ENCODE data around the gene NLE1. TPM values are rescaled to one million over a fixed set of nuclear protein-coding genes. Genes with fewer than 3 reads are reported as not detected.
"Not testable (repeated sequence)": the region's sequence is repeated elsewhere in the genome, so short reads cannot be mapped to it uniquely, and the experiment has no call there.

Gene NLE1
- total and polyA plus RNA-seq, 4 donors: 4.5 to 10.4 (median 5.8) TPM

GRCh38 chr17:35179379-35179778 lies 37.3 kb upstream of the NLE1 start:
- H3K27me3 ChIP-seq (ENCODE audit: control insufficient read depth in 1 of 2, insufficient read depth in 2 of 2, low read length in 1 of 2); H3K27ac ChIP-seq (ENCODE audit: low read depth in 1 of 2, low read length in 2 of 2); H3K9me3 ChIP-seq (ENCODE audit: control insufficient read depth, low read length); ATAC-seq (ENCODE audit: low FRiP score); intact Hi-C loops (cut with DNase I); H3K4me3 ChIP-seq (ENCODE audit: low read length in 2 of 2); H3K4me1 ChIP-seq (ENCODE audit: control insufficient read depth in 1 of 2, insufficient read depth in 2 of 2, low read length in 2 of 2); DNase-seq; H3K36me3 ChIP-seq (ENCODE audit: control insufficient read depth in 1 of 2, insufficient read depth in 2 of 2, low read length in 1 of 2): not testable (repeated sequence)
- WGBS, 2 donors: 87 to 89% methylated on average over 5 of the region's 5 CpGs

GRCh38 chr17:35176897-35177296 lies 34.8 kb upstream of the NLE1 start:
- Histone ChIP-seq H3K4me1 (ENCODE audit: control insufficient read depth in 1 of 2, insufficient read depth in 2 of 2, low read length in 2 of 2) (no peaks in the 10 kb centered on the region), H3K4me3 (ENCODE audit: low read length in 2 of 2) (no peak overlapping the region), H3K27ac (ENCODE audit: low read depth in 1 of 2, low read length in 2 of 2) (no peak overlapping the region), H3K36me3 (ENCODE audit: control insufficient read depth in 1 of 2, insufficient read depth in 2 of 2, low read length in 1 of 2) (no peaks in the 10 kb centered on the region), H3K9me3 (ENCODE audit: control insufficient read depth, low read length) (no peaks in the 10 kb centered on the region), H3K27me3 (ENCODE audit: control insufficient read depth in 1 of 2, insufficient read depth in 2 of 2, low read length in 1 of 2) (no peaks in the 10 kb centered on the region)
- intact Hi-C loops (cut with DNase I): no loop called here
- no peak for ATAC-seq (ENCODE audit: low FRiP score)
- DNase-seq: no peak
- 64 to 67% methylated on average over 8 of the region's 8 CpGs for WGBS, 2 donors

GRCh38 chr17:35175638-35176415 lies 33.7 kb upstream of the NLE1 start:
- Histone ChIP-seq H3K9me3 (ENCODE audit: control insufficient read depth, low read length) (no peaks in the 10 kb centered on the region), H3K4me3 (ENCODE audit: low read length in 2 of 2) (no peak overlapping the region), H3K4me1 (ENCODE audit: control insufficient read depth in 1 of 2, insufficient read depth in 2 of 2, low read length in 2 of 2) (no peaks in the 10 kb centered on the region), H3K27ac (ENCODE audit: low read depth in 1 of 2, low read length in 2 of 2) (no peak overlapping the region), H3K36me3 (ENCODE audit: control insufficient read depth in 1 of 2, insufficient read depth in 2 of 2, low read length in 1 of 2) (no peaks in the 10 kb centered on the region), H3K27me3 (ENCODE audit: control insufficient read depth in 1 of 2, insufficient read depth in 2 of 2, low read length in 1 of 2) (no peaks in the 10 kb centered on the region)
- WGBS, 2 donors: 78 to 80% methylated on average over 9 of the region's 9 CpGs
- ATAC-seq (ENCODE audit: low FRiP score): no peak
- intact Hi-C loops (cut with DNase I): no loop called here
- no peak for DNase-seq

- Histone ChIP-seq H3K36me3 (ENCODE audit: control insufficient read depth in 1 of 2, insufficient read depth in 2 of 2, low read length in 1 of 2) (no peaks in the 10 kb centered on the region), H3K4me3 (ENCODE audit: low read length in 2 of 2) (no peak overlapping the region), H3K27ac (ENCODE audit: low read depth in 1 of 2, low read length in 2 of 2) (no peak overlapping the region), H3K4me1 (ENCODE audit: control insufficient read depth in 1 of 2, insufficient read depth in 2 of 2, low read length in 2 of 2) (no peaks in the 10 kb centered on the region), H3K9me3 (ENCODE audit: control insufficient read depth, low read length) (no peaks in the 10 kb centered on the region), H3K27me3 (ENCODE audit: control insufficient read depth in 1 of 2, insufficient read depth in 2 of 2, low read length in 1 of 2) (no peaks in the 10 kb centered on the region)
- DNase-seq (no peak), ATAC-seq (ENCODE audit: low FRiP score) (no peak)
- intact Hi-C loops (cut with DNase I): loop anchor here (5.0 kb wide), 2 partner anchors 362 to 367 kb away; partner anchors contain the start of gene SLFN12L (in 1 of the 2)
- WGBS, 2 donors: 83 to 86% methylated on average over 2 of the region's 2 CpGs
Observed at GRCh38 chr17:35174835-35175334, 32.8 kb upstream of the NLE1 start.

- not testable (repeated sequence) for H3K4me3 ChIP-seq (ENCODE audit: low read length in 2 of 2); ATAC-seq (ENCODE audit: low FRiP score); H3K27me3 ChIP-seq (ENCODE audit: control insufficient read depth in 1 of 2, insufficient read depth in 2 of 2, low read length in 1 of 2); H3K27ac ChIP-seq (ENCODE audit: low read depth in 1 of 2, low read length in 2 of 2); H3K36me3 ChIP-seq (ENCODE audit: control insufficient read depth in 1 of 2, insufficient read depth in 2 of 2, low read length in 1 of 2); H3K9me3 ChIP-seq (ENCODE audit: control insufficient read depth, low read length); H3K4me1 ChIP-seq (ENCODE audit: control insufficient read depth in 1 of 2, insufficient read depth in 2 of 2, low read length in 2 of 2)
- intact Hi-C loops (cut with DNase I): loop anchor here (5.0 kb wide), 2 partner anchors 365 to 370 kb away; partner anchors contain the start of gene SLFN12L (in 1 of the 2)
- peak in 1 of 2 donors; percentile 34 for DNase-seq
- WGBS, 2 donors: 71 to 74% methylated on average over 3 of the region's 3 CpGs
Observed at GRCh38 chr17:35172321-35172720, 30.2 kb upstream of the NLE1 start.

GRCh38 chr17:35171834-35172233 lies 29.7 kb upstream of the NLE1 start:
- WGBS, 2 donors: 18 to 25% methylated on average over 2 of the region's 2 CpGs
- H3K27me3 ChIP-seq (ENCODE audit: control insufficient read depth in 1 of 2, insufficient read depth in 2 of 2, low read length in 1 of 2): no peaks in the 10 kb centered on the region
- H3K27ac ChIP-seq (ENCODE audit: low read depth in 1 of 2, low read length in 2 of 2): no peak overlapping the region
- DNase-seq (no peak), ATAC-seq (ENCODE audit: low FRiP score) (no peak)
- intact Hi-C loops (cut with DNase I): loop anchor here (5.0 kb wide), 2 partner anchors 365 to 370 kb away; partner anchors contain the start of gene SLFN12L (in 1 of the 2)
- H3K4me3 ChIP-seq (ENCODE audit: low read length in 2 of 2): no peak overlapping the region
- no peaks in the 10 kb centered on the region for H3K36me3 ChIP-seq (ENCODE audit: control insufficient read depth in 1 of 2, insufficient read depth in 2 of 2, low read length in 1 of 2)
- H3K4me1 ChIP-seq (ENCODE audit: control insufficient read depth in 1 of 2, insufficient read depth in 2 of 2, low read length in 2 of 2): no peaks in the 10 kb centered on the region
- no peaks in the 10 kb centered on the region for H3K9me3 ChIP-seq (ENCODE audit: control insufficient read depth, low read length)

- no peak overlapping the region for H3K27ac ChIP-seq (ENCODE audit: low read depth in 1 of 2, low read length in 2 of 2)
- 77% methylated on average over 18 of the region's 18 CpGs for WGBS, 2 donors
- no peak overlapping the region for H3K4me3 ChIP-seq (ENCODE audit: low read length in 2 of 2)
- ATAC-seq (ENCODE audit: low FRiP score): no peak
- H3K4me1 ChIP-seq (ENCODE audit: control insufficient read depth in 1 of 2, insufficient read depth in 2 of 2, low read length in 2 of 2): no peaks in the 10 kb centered on the region
- no peaks in the 10 kb centered on the region for H3K9me3 ChIP-seq (ENCODE audit: control insufficient read depth, low read length)
- DNase-seq: peak in 1 of 2 donors; percentile 65
- intact Hi-C loops (cut with DNase I): loop anchor here (5.0 kb wide), 2 partner anchors 366 to 371 kb away; partner anchors contain the start of gene SLFN12L (in 1 of the 2)
- H3K27me3 ChIP-seq (ENCODE audit: control insufficient read depth in 1 of 2, insufficient read depth in 2 of 2, low read length in 1 of 2): no peaks in the 10 kb centered on the region
- H3K36me3 ChIP-seq (ENCODE audit: control insufficient read depth in 1 of 2, insufficient read depth in 2 of 2, low read length in 1 of 2): no peaks in the 10 kb centered on the region
Observed at GRCh38 chr17:35170968-35171771, 29.1 kb upstream of the NLE1 start.

GRCh38 chr17:35169835-35170363 lies 27.8 kb upstream of the NLE1 start:
- H3K36me3 ChIP-seq (ENCODE audit: control insufficient read depth in 1 of 2, insufficient read depth in 2 of 2, low read length in 1 of 2): no peaks in the 10 kb centered on the region
- H3K4me3 ChIP-seq (ENCODE audit: low read length in 2 of 2): no peak overlapping the region
- ATAC-seq (ENCODE audit: low FRiP score) (no peak), DNase-seq (peak in 1 of 2 donors; percentile 57)
- H3K27me3 ChIP-seq (ENCODE audit: control insufficient read depth in 1 of 2, insufficient read depth in 2 of 2, low read length in 1 of 2): no peaks in the 10 kb centered on the region
- no peak overlapping the region for H3K27ac ChIP-seq (ENCODE audit: low read depth in 1 of 2, low read length in 2 of 2)
- 86 to 87% methylated on average over 17 of the region's 17 CpGs for WGBS, 2 donors
- intact Hi-C loops (cut with DNase I): loop anchor here (5.0 kb wide), 2 partner anchors 367 to 372 kb away; partner anchors contain the start of gene SLFN12L (in 1 of the 2)
- no peaks in the 10 kb centered on the region for H3K4me1 ChIP-seq (ENCODE audit: control insufficient read depth in 1 of 2, insufficient read depth in 2 of 2, low read length in 2 of 2)
- H3K9me3 ChIP-seq (ENCODE audit: control insufficient read depth, low read length): no peaks in the 10 kb centered on the region
